ENCODE data around the gene B3GNT9. TPM values are rescaled to one million over a fixed set of nuclear protein-coding genes. Genes with fewer than 3 reads are reported as not detected.

The B3GNT9 gene
- polyA plus RNA-seq, 2 of the 4 experiments (the other 2 are of a cell fraction) = 6.8 to 9.3 TPM

- no peak for TF ChIP-seq ZSCAN20 (CRISPR knock-in tag; IDR thresholded peaks at IDR 0.05)
- TF ChIP-seq RAD21 (conservative IDR thresholded peaks at IDR 0.05 in 1 of 2, IDR thresholded peaks at IDR 0.05 in 1 of 2) = peak; percentile 76 to 89
- no peak for TF ChIP-seq BHLHE40 (IDR thresholded peaks at IDR 0.05; ENCODE audit: low read depth, low read length)
- TF ChIP-seq PHF8 (IDR thresholded peaks at IDR 0.05; ENCODE audit: borderline replicate concordance, low read depth) = no peak
- peak; percentile 18; the same call in 1 of the 2 replicates for TF ChIP-seq E2F6 (IDR thresholded peaks at IDR 0.05; ENCODE audit: borderline replicate concordance, low read depth)
- TF ChIP-seq TP53 (CRISPR knock-in tag; IDR thresholded peaks at IDR 0.05) = peak; percentile 37; the same call in 1 of the 2 replicates
- peak; percentile 94 for TF ChIP-seq CTCF (IDR thresholded peaks at IDR 0.05)
- TF ChIP-seq SMC3 (IDR thresholded peaks at IDR 0.05) = peak; percentile 91
- ATAC-seq (peak; percentile 42 to 72; a peak in 5 of 6 replicates), FAIRE-seq (no peak), DNase-seq (ENCODE audit: low read depth in 1 of 2, low spot score in 1 of 2) (peak; percentile 72 to 79)
- Histone ChIP-seq H3K4me3 (no peak overlapping the region; the same call in 2 of the 3 replicates), H3K4me2 (peak overlapping the region; percentile 83), H3K4me1 (peaks cover 21% of the 10 kb centered on the region), H3K9me3 (no peaks in the 10 kb centered on the region), H3K27ac (peak overlapping the region in 1 of 2 experiments; percentile 44; a peak in 2 of 6 replicates)
- WGBS (ENCODE audit: missing lambda C conversion rate) = 42% methylated on average over 18 of the region's 74 CpGs
- ChIA-PET CTCF (interaction anchor here (0.6 to 16.0 kb wide), 71 partner anchors 13 to 388 kb away, joined by 3 to 314 read pairs (median 6); partner anchors contain the start of genes CBFB, CDH16, CES3 and CES4A), POLR2A (interaction anchor here (1.1 to 1.6 kb wide), 2 partner anchors 15 to 138 kb away, joined by 3 to 6 read pairs; partner anchors contain the start of gene NOL3)
Measured at GRCh38 chr16:67155295-67156142, 4.7 kb upstream of the B3GNT9 start.

- DNase-seq (ENCODE audit: low read depth in 1 of 2, low spot score in 1 of 2) = no peak
- H3K27ac ChIP-seq = peak overlapping the region in 1 of 2 experiments; percentile 44; a peak in 2 of 6 replicates
- no peak for ATAC-seq
- FAIRE-seq = no peak
- H3K4me2 ChIP-seq = peak overlapping the region; percentile 83
- H3K9me3 ChIP-seq = no peaks in the 10 kb centered on the region
- no peak overlapping the region; the same call in 2 of the 3 replicates for H3K4me3 ChIP-seq
- TF ChIP-seq EP300 (IDR thresholded peaks at IDR 0.05) (no peak), HDAC2 (IDR thresholded peaks at IDR 0.05) (no peak), HOXB5 (CRISPR knock-in tag; IDR thresholded peaks at IDR 0.05) (no peak), POLR2A (IDR thresholded peaks at IDR 0.05; ENCODE audit: low read length) (no peak), CTCF (IDR thresholded peaks at IDR 0.05) (no peak), ZSCAN20 (CRISPR knock-in tag; IDR thresholded peaks at IDR 0.05) (no peak), RFX5 (IDR thresholded peaks at IDR 0.05) (no peak), JUN (IDR thresholded peaks at IDR 0.05) (no peak), SREBF2 (IDR thresholded peaks at IDR 0.05) (no peak), MAFK (IDR thresholded peaks at IDR 0.05; ENCODE audit: partially characterized antibody) (no peak), NPAS2 (CRISPR knock-in tag; IDR thresholded peaks at IDR 0.05; ENCODE audit: borderline replicate concordance) (no peak), ESRRA (IDR thresholded peaks at IDR 0.05; ENCODE audit: borderline replicate concordance, low read length) (no peak), USF2 (IDR thresholded peaks at IDR 0.05) (no peak), BCL3 (IDR thresholded peaks at IDR 0.05) (no peak), BHLHE40 (IDR thresholded peaks at IDR 0.05; ENCODE audit: low read depth, low read length) (no peak), JUNB (IDR thresholded peaks at IDR 0.05) (no peak), NR3C1 (IDR thresholded peaks at IDR 0.05) (no peak), EHF (CRISPR knock-in tag; IDR thresholded peaks at IDR 0.05) (no peak), NFE2L2 (conservative IDR thresholded peaks at IDR 0.05; ENCODE audit: low read length) (no peak)
- CTCF ChIA-PET = interaction anchor here (0.6 to 16.0 kb wide), 68 partner anchors 14 to 275 kb away, joined by 3 to 314 read pairs (median 6); partner anchors contain the start of genes CBFB, CDH16, CES3 and CES4A
- POLR2A ChIA-PET = interaction anchor here (1.1 to 1.6 kb wide), 2 partner anchors 16 to 137 kb away, joined by 3 to 6 read pairs; partner anchors contain the start of gene NOL3
- WGBS (ENCODE audit: missing lambda C conversion rate) = 88% methylated on average over 47 of the region's 61 CpGs
- peaks cover 21% of the 10 kb centered on the region for H3K4me1 ChIP-seq
Measured at GRCh38 chr16:67154578-67155294, 3.9 kb upstream of the B3GNT9 start.
